ENCODE measurements around the gene BLM.
"Not testable (repeated sequence)": the region's sequence is repeated elsewhere in the genome, so short reads cannot be mapped to it uniquely, and the experiment has no call there.

The BLM gene

DNA sequence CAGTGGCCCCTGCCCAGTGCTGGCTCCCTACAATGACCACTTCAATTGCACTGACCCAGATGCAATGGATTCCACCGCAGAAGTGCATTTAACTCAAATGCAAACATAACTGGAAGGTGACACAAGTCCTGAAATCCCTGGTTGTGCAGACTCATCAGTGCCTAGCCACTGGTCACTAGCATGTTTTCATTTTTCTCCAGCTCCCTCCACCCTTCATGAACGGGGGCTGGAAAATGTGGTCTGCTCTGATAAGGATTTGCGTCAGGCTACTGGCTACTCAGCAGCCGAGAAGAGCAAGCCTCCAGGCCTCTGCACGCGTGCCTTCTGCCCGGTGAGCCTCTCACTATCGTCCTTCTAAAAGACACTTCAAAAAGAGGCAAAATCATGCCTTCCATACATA, 123.8 kb downstream of the BLM start:
- no peak overlapping the region for H3K27ac ChIP-seq
- TF ChIP-seq CTCF (IDR thresholded peaks at IDR 0.05) (no peak), ZFX (IDR thresholded peaks at IDR 0.05; ENCODE audit: borderline replicate concordance) (no peak)

DNA sequence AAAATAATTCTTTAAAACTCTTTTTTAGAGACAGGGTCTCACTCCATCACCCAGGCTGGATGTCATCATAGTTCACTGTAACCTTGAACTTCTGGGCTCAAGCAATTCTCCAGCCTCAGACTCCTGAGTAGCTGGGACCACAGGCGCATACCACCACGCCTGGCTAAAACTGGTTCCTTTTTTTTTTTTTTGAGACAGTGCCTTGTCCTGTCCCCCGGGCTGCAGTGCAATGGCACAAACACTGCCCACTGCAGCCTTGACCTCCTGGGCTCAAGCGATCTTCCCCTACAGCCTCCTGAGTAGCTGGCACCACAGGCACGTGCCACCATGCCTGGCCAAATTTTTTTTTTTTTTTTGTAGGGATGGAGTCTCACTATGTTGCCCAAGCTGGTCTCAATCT, 127.5 kb downstream of the BLM start:
- H3K27ac ChIP-seq, result no peak overlapping the region
- no peak for TF ChIP-seq CTCF (IDR thresholded peaks at IDR 0.05)
- TF ChIP-seq ZFX (IDR thresholded peaks at IDR 0.05; ENCODE audit: borderline replicate concordance), result no peak

GRCh38 chr15:90845201-90845949, 128.2 kb downstream of the BLM start:
- no peak for TF ChIP-seq ZFX (IDR thresholded peaks at IDR 0.05; ENCODE audit: borderline replicate concordance)
- TF ChIP-seq CTCF (IDR thresholded peaks at IDR 0.05), result no peak
- H3K27ac ChIP-seq, result no peak overlapping the region

- not testable (repeated sequence) for H3K27ac ChIP-seq
These were observed 132.3 kb downstream of the BLM start for GRCh38 chr15:90849424-90849823.

GRCh38 chr15:90851114-90851513, 134.0 kb downstream of the BLM start:
- H3K27ac ChIP-seq, result no peak overlapping the region
- TF ChIP-seq ZFX (IDR thresholded peaks at IDR 0.05; ENCODE audit: borderline replicate concordance), result no peak

GRCh38 chr15:90851940-90852339, 134.8 kb downstream of the BLM start:
- TF ChIP-seq CTCF (IDR thresholded peaks at IDR 0.05) (no peak), ZFX (IDR thresholded peaks at IDR 0.05; ENCODE audit: borderline replicate concordance) (no peak)
- H3K27ac ChIP-seq, result no peak overlapping the region

- TF ChIP-seq ZFX (IDR thresholded peaks at IDR 0.05; ENCODE audit: borderline replicate concordance) (no peak), CTCF (IDR thresholded peaks at IDR 0.05) (no peak)
- H3K27ac ChIP-seq, result no peak overlapping the region
These were observed 138.0 kb downstream of the BLM start for GRCh38 chr15:90855139-90855538.

- no peak overlapping the region for H3K27ac ChIP-seq
- TF ChIP-seq CTCF (IDR thresholded peaks at IDR 0.05) (no peak), ZFX (IDR thresholded peaks at IDR 0.05; ENCODE audit: borderline replicate concordance) (no peak)
These were observed 140.2 kb downstream of the BLM start for GRCh38 chr15:90857337-90857736.

All from 22Rv1 (cell line).